ENCODE measurements around the gene RPL7A. TPM values are rescaled to one million over a fixed set of nuclear protein-coding genes. Genes with fewer than 3 reads are reported as not detected.

The RPL7A gene
- total RNA-seq, 3 donors from 2014 or later: 2,020 to 2,813 (median 2,212) TPM

- peak in 1 of 2 donors; percentile 5 for DNase-seq (ENCODE audit: low spot score in 2 of 2)
- Histone ChIP-seq H3K36me3 (no peaks in the 10 kb centered on the region), H3K4me3 (no peak overlapping the region), H3K9me3 (no peaks in the 10 kb centered on the region), H3K27me3 (peaks cover 0 to 18% of the 10 kb centered on the region in 2 donors), H3K4me1 (no peaks in the 10 kb centered on the region), H3K27ac (no peak overlapping the region)
- intact Hi-C loops (cut with DNase I; ENCODE audit: low total_unique reads): no loop called here
- no peak for TF ChIP-seq POLR2A (IDR thresholded peaks at IDR 0.05)
- TF ChIP-seq CTCF (IDR thresholded peaks at IDR 0.05): no peak
- TF ChIP-seq POLR2AphosphoS5 (IDR thresholded peaks at IDR 0.05): no peak
These were observed 43.3 kb upstream of the RPL7A start for GRCh38 chr9:133304477-133305377.

- DNase-seq (ENCODE audit: low spot score in 2 of 2): no peak
- Histone ChIP-seq H3K27ac (no peak overlapping the region), H3K36me3 (no peaks in the 10 kb centered on the region), H3K9me3 (no peaks in the 10 kb centered on the region), H3K4me1 (no peaks in the 10 kb centered on the region), H3K4me3 (no peak overlapping the region), H3K27me3 (peaks cover 0 to 15% of the 10 kb centered on the region in 2 donors)
- no peak for TF ChIP-seq CTCF (IDR thresholded peaks at IDR 0.05)
- no peak for TF ChIP-seq POLR2A (IDR thresholded peaks at IDR 0.05)
- no peak for TF ChIP-seq POLR2AphosphoS5 (IDR thresholded peaks at IDR 0.05)
- intact Hi-C loops (cut with DNase I; ENCODE audit: low total_unique reads): no loop called here
These were observed 42.3 kb upstream of the RPL7A start for GRCh38 chr9:133305731-133306130.

- no peak for DNase-seq (ENCODE audit: low spot score in 2 of 2)
- Histone ChIP-seq H3K36me3 (no peaks in the 10 kb centered on the region), H3K4me3 (no peak overlapping the region), H3K4me1 (no peaks in the 10 kb centered on the region), H3K27ac (no peak overlapping the region), H3K27me3 (peaks cover 0 to 15% of the 10 kb centered on the region in 2 donors), H3K9me3 (no peaks in the 10 kb centered on the region)
- intact Hi-C loops (cut with DNase I; ENCODE audit: low total_unique reads): no loop called here
- TF ChIP-seq CTCF (IDR thresholded peaks at IDR 0.05) (no peak), POLR2AphosphoS5 (IDR thresholded peaks at IDR 0.05) (no peak), POLR2A (IDR thresholded peaks at IDR 0.05) (no peak)
These were observed 41.5 kb upstream of the RPL7A start for GRCh38 chr9:133306242-133307204.

- DNase-seq (ENCODE audit: low spot score in 2 of 2): no peak
- intact Hi-C loops (cut with DNase I; ENCODE audit: low total_unique reads): no loop called here
- H3K27me3 ChIP-seq: peaks cover 0 to 15% of the 10 kb centered on the region in 2 donors
- H3K4me3 ChIP-seq: no peak overlapping the region
- no peak for TF ChIP-seq POLR2A (IDR thresholded peaks at IDR 0.05)
- TF ChIP-seq POLR2AphosphoS5 (IDR thresholded peaks at IDR 0.05): no peak
- no peak for TF ChIP-seq CTCF (IDR thresholded peaks at IDR 0.05)
- no peaks in the 10 kb centered on the region for H3K36me3 ChIP-seq
- no peaks in the 10 kb centered on the region for H3K4me1 ChIP-seq
- H3K9me3 ChIP-seq: no peaks in the 10 kb centered on the region
- H3K27ac ChIP-seq: no peak overlapping the region
These were observed 40.7 kb upstream of the RPL7A start for GRCh38 chr9:133307301-133307700.
